Epithelial cell of esophagus (primary cell): ENCODE results near the gene FYB1.
A peak's percentile ranks its signal among the peaks of the same experiment; 100 is the strongest.

Experiments
- DNase-seq: peaks from one replicate; pipeline ENCODE4 v3.0.0; 2010; ENCODE audit warnings: low read depth
- H3K4me3 ChIP-seq: 2 replicates; pipeline ENCODE4 v1.5.1; 2011; ENCODE audit warnings: mild to moderate bottlenecking, low read length, control low read depth
- CTCF ChIP-seq: IDR thresholded peaks from 2 replicates; pipeline ENCODE4 v1.5.1; 2011; ENCODE audit warnings: low read depth, mild to moderate bottlenecking, low read length, control low read depth, inconsistent platforms; ENCODE audit not compliant: insufficient read depth; ENCODE audit errors: missing control alignments

FYB1 gene

GRCh38 chr5:39149966-39150365, 69.4 kb downstream of the FYB1 start:
- no peak for DNase-seq
- TF ChIP-seq CTCF: no peak

GRCh38 chr5:39148983-39149534, 70.3 kb downstream of the FYB1 start:
- DNase-seq: peak; percentile 19
- no peak overlapping the region for H3K4me3 ChIP-seq
- TF ChIP-seq CTCF: no peak

More at GRCh38 chr5:39149966-39150365, 69.4 kb downstream of the FYB1 start:
- H3K4me3 ChIP-seq: no peak overlapping the region

- no peak for DNase-seq
- TF ChIP-seq CTCF: no peak
Measured at GRCh38 chr5:39146831-39147540, 72.4 kb downstream of the FYB1 start.

GRCh38 chr5:39143151-39143860, 76.1 kb downstream of the FYB1 start:
- no peak overlapping the region for H3K4me3 ChIP-seq
- TF ChIP-seq CTCF: no peak
- no peak for DNase-seq

More at GRCh38 chr5:39146831-39147540, 72.4 kb downstream of the FYB1 start:
- H3K4me3 ChIP-seq: no peak overlapping the region

GRCh38 chr5:39140558-39141168, 78.7 kb downstream of the FYB1 start:
- peak; percentile 14 for DNase-seq
- no peak for TF ChIP-seq CTCF
- no peak overlapping the region for H3K4me3 ChIP-seq

- peak; percentile 91 for DNase-seq
- no peak for TF ChIP-seq CTCF
- no peak overlapping the region for H3K4me3 ChIP-seq
Measured at GRCh38 chr5:39138892-39139291, 80.5 kb downstream of the FYB1 start.
